ENCODE measurements around the gene AKAP7.

AKAP7 gene

GRCh38 chr6:131134220-131134979 is 867 bp upstream of the AKAP7 start:
- no peak for DNase-seq (ENCODE audit: low read depth)

GRCh38 chr6:131134980-131135243 is 355 bp upstream of the AKAP7 start:
- DNase-seq (ENCODE audit: low read depth): no peak

- no peak for DNase-seq (ENCODE audit: low read depth)
These were observed 937 bp downstream of the AKAP7 start for GRCh38 chr6:131136021-131136786.

- no peak for DNase-seq (ENCODE audit: low read depth)
These were observed 4.3 kb downstream of the AKAP7 start for GRCh38 chr6:131139599-131139998.

GRCh38 chr6:131143319-131143718 is 8.1 kb downstream of the AKAP7 start:
- no peak for DNase-seq (ENCODE audit: low read depth)

GRCh38 chr6:131146865-131147264 is 11.6 kb downstream of the AKAP7 start:
- DNase-seq (ENCODE audit: low read depth): no peak

- DNase-seq (ENCODE audit: low read depth): no peak
These were observed 21.1 kb downstream of the AKAP7 start for GRCh38 chr6:131156411-131156810.

- DNase-seq (ENCODE audit: low read depth): no peak
These were observed 24.3 kb downstream of the AKAP7 start for GRCh38 chr6:131159578-131159977.

GRCh38 chr6:131160254-131160758 is 25.0 kb downstream of the AKAP7 start:
- no peak for DNase-seq (ENCODE audit: low read depth)

GRCh38 chr6:131161987-131162386 is 26.7 kb downstream of the AKAP7 start:
- no peak for DNase-seq (ENCODE audit: low read depth)

- DNase-seq (ENCODE audit: low read depth): no peak
These were observed 28.6 kb downstream of the AKAP7 start for GRCh38 chr6:131163886-131164285.

GRCh38 chr6:131164506-131164905 is 29.2 kb downstream of the AKAP7 start:
- no peak for DNase-seq (ENCODE audit: low read depth)

GRCh38 chr6:131167773-131168172 is 32.5 kb downstream of the AKAP7 start:
- no peak for DNase-seq (ENCODE audit: low read depth)

GRCh38 chr6:131169613-131170012 is 34.3 kb downstream of the AKAP7 start:
- DNase-seq (ENCODE audit: low read depth): no peak

- no peak for DNase-seq (ENCODE audit: low read depth)
These were observed 37.0 kb downstream of the AKAP7 start for GRCh38 chr6:131172222-131172621.

- no peak for DNase-seq (ENCODE audit: low read depth)
These were observed 38.4 kb downstream of the AKAP7 start for GRCh38 chr6:131173680-131174079.

- no peak for DNase-seq (ENCODE audit: low read depth)
These were observed 40.3 kb downstream of the AKAP7 start for GRCh38 chr6:131175564-131175963.

- no peak for DNase-seq (ENCODE audit: low read depth)
These were observed 42.7 kb downstream of the AKAP7 start for GRCh38 chr6:131177996-131178395.

GRCh38 chr6:131182991-131183425 is 47.7 kb downstream of the AKAP7 start:
- DNase-seq (ENCODE audit: low read depth): no peak

GRCh38 chr6:131183427-131184095 is 48.3 kb downstream of the AKAP7 start:
- DNase-seq (ENCODE audit: low read depth): no peak

GRCh38 chr6:131191590-131191989 is 56.3 kb downstream of the AKAP7 start:
- DNase-seq (ENCODE audit: low read depth): no peak

GRCh38 chr6:131197716-131198115 is 62.4 kb downstream of the AKAP7 start:
- DNase-seq (ENCODE audit: low read depth): no peak

Measured in stimulated activated CD4-positive, alpha-beta T cell treated with anti-CD3 and anti-CD28 coated beads, Interleukin-2, amount 100 ng/mL, for 4 hours (primary cell).